Stimulated activated naive CD8-positive, alpha-beta T cell treated with anti-CD3 and anti-CD28 coated beads, Interleukin-15, amount 100 ng/mL, for 72 hours (primary cell): ENCODE measurements around the gene TPCN2.

Experiments
- ATAC-seq: fragments of 150-1000 bp; cut with Tn5 transposase; 2 replicates; pipeline ENCODE4 v1.10.0; 2021; ENCODE audit warnings: mild to moderate bottlenecking, moderate library complexity
- DNase-seq, 2 donors: peaks; one replicate each; pipeline ENCODE4 v3.0.0; 2021 to 2022
- H3K27ac Mint-ChIP-seq, 2 donors: one replicate each; pipeline ENCODE4 v1.8.0; 2022; ENCODE audit warnings: mild to moderate bottlenecking in 2 of 2, mixed read lengths in 2 of 2, moderate library complexity in 2 of 2
- H3K27me3 Mint-ChIP-seq: one replicate; pipeline ENCODE4 v1.8.0; 2022; ENCODE audit warnings: mixed read lengths
- H3K4me1 Mint-ChIP-seq: one replicate; pipeline ENCODE4 v1.8.0; 2022; ENCODE audit warnings: mild to moderate bottlenecking, mixed read lengths
- H3K4me3 Mint-ChIP-seq, 2 donors: one replicate each; pipeline ENCODE4 v1.8.0; 2022; ENCODE audit warnings: mild to moderate bottlenecking in 2 of 2, mixed read lengths in 2 of 2, moderate library complexity in 1 of 2
- H3K9me3 Mint-ChIP-seq, 2 donors: one replicate each; pipeline ENCODE4 v1.8.0; 2022; ENCODE audit warnings: mixed read lengths in 2 of 2

The TPCN2 gene

DNA sequence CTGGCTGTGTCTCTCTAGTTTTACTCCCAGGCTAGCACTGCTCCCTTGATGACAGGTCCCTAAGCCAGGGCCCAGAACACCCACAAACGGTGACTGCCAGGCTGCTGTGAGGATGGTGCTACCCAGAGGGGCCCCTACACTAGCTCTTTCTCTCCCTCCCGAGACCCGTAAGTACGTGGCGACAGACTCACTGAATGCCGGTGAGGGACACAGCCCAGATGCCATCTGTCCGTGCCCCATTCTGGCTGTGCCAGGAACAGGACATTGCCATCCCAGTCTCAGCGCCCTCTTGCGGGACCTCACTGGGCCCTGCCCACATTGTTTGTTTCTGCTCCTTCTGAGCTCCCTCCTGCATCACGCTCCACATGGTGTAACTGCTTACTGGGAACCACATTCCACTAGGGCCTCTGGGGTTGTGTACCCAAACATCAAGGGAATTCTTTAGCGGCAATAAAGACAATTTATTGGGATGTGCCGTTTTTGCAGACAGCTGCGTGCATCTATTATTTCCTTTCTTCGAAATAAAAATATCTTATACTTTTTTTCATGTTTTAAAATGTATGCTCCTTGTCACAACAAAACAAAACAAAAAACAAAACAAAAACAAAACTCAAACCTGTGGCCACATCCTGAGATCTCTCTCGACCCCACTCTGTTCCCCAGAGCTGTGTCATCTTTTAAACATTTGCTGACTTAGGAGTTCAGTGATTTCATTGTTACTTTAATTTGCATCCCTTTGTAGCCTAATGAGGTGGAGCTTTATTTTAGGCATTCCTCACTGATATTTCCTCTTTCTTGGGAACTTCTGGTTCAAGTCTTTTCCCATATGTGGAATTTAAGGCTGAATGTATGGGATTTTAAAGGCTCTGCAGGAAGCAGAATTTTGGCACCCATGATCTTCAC is 4.4 kb upstream of the TPCN2 start:
- Mint-ChIP-seq H3K27ac (no peak overlapping the region), H3K9me3 (peaks cover 0 to 8% of the 10 kb centered on the region in 2 donors), H3K27me3 (no peaks in the 10 kb centered on the region), H3K4me1 (peaks cover 33% of the 10 kb centered on the region), H3K4me3 (no peak overlapping the region)
- ATAC-seq: no peak
- no peak for DNase-seq

DNA sequence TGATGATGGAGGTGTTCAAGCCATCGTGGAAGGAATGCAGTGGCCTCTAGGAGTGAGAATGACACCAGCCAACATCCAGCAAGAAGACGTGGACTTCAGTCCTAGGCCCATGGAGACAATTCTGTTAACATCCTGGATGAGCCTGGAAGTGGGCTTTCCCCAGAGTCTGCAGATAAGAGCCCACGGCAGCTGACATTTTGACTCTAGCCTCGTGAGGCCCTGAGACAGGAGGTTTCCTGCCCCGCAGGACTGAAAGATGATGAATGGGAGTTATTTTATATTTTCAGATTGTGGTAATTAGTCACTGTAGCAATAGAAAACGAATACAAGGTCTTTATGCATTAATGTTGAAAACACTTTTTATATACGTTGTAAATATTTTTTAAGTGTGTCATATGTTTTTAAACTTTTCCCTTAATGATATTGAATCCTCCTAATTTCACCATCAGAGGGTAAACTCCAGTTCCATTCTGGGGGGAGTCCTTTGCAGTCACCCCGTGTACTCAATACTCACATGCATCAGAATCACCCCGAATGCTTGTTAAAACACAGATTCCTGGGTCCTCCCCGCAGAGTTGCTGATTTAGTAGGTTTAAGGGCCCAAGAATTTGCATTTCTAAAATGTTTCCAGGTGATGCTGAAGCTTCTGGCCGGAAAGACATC is 570 bp upstream of the TPCN2 start:
- Mint-ChIP-seq H3K4me1 (peaks cover 46% of the 10 kb centered on the region), H3K27me3 (no peaks in the 10 kb centered on the region), H3K27ac (peak overlapping the region in 1 of 2 donors; percentile 69), H3K4me3 (peak overlapping the region; percentile 74 to 91), H3K9me3 (no peaks in the 10 kb centered on the region)
- ATAC-seq (no peak), DNase-seq (no peak)

GRCh38 chr11:69049490-69049867 is 747 bp downstream of the TPCN2 start:
- Mint-ChIP-seq H3K27ac (peak overlapping the region; percentile 81 to 93), H3K9me3 (no peaks in the 10 kb centered on the region), H3K4me3 (peak overlapping the region; percentile 83 to 91), H3K4me1 (peaks cover 51% of the 10 kb centered on the region), H3K27me3 (no peaks in the 10 kb centered on the region)
- ATAC-seq (peak; percentile 2), DNase-seq (peak; percentile 25 to 28)

GRCh38 chr11:69050592-69051380 is 2.1 kb downstream of the TPCN2 start:
- Mint-ChIP-seq H3K4me3 (peak overlapping the region in 1 of 2 donors; percentile 91), H3K4me1 (peaks cover 61% of the 10 kb centered on the region), H3K27me3 (no peaks in the 10 kb centered on the region), H3K27ac (no peak overlapping the region), H3K9me3 (no peaks in the 10 kb centered on the region)
- ATAC-seq (no peak), DNase-seq (no peak)

DNA sequence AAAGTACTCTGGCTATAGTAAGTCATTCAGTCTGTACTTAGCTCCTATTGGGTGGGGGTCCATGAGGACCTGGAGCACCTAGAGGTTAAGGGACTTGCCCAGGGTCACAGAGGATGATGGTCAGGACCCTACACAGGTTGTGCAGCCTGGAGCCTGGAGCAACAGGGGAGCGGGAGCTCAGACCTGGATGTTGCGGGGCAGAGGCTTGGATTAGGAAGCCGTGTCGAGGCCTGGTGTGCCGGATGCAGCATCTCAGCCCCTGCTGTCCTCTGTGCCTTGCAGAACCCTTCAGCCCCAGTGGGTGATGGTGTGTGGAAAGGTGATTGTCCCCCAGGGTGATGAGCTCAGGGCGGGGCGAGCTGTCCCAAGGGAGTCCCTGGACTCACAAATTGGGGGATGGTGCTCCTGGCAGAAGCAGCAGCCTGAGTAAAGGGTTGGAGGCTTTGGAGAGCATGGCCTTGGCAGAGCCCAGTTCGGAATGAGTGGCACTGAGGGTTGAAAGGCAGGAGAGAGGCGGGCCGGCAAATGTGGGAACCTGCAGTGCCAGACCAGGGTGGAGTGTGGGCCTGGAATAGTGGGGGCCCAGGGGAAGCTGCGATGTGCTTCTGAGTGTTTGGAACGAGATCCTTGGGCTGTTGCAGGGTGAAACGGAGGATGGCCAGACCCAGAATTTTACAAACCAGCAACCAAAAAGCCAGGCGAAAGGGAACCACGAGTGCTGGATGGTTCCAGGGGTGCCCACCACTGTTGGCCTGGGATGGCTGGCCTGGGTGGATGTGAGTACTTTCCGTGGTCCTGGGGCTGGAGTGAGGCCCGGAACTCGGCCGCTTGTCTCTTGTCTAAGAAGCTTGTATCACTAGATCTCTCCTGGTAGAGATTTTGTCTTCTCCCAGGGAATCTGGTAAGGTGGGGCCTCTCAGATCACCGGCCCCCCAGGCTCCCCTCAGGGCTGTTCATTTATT is 2.9 kb downstream of the TPCN2 start:
- Mint-ChIP-seq H3K27ac (peak overlapping the region in 1 of 2 donors; percentile 48), H3K4me3 (no peak overlapping the region)

DNA sequence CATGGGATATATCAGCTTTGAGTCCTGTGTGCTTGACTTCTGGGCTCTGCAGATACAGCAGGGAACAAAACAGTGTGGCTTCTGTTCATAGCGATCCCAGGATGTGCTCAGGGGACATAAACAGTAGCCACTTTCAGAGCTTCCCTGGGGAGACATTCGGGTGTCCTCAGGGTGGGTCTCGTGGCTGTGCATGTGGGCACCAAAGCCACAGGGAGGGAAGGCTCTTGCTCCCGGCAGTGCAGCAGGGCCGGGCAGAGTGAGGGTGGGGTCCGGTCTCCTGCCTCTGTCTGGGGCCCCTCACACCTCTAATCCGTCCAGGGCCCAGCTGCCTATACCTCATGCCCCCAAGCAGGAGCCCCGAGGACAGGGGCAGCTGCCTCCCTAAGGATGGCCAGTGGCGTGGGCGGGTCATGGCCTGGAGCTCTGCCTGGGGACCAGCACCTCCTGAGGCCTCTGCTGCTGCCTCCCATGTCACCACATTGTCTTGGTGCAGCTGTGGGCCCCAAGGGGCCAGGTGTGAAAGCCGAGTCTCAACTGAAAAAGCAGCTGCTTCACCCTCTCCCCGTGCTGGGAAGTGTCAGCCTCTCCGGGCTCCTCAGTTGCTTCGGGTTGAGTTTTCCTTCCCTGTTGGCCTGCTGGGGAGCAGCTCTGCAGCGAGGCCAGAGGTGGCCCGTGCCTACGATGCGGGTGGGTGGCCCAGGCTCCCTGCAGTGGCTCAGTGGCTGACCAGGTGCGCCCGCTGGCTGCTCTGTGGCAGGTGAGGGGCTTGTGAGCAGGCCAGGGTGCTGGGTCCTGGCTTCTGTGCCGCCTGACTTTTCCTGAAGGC is 3.8 kb downstream of the TPCN2 start:
- no peak for ATAC-seq
- Mint-ChIP-seq H3K9me3 (no peaks in the 10 kb centered on the region), H3K4me1 (peaks cover 67% of the 10 kb centered on the region), H3K4me3 (peak overlapping the region in 1 of 2 donors; percentile 57), H3K27ac (no peak overlapping the region), H3K27me3 (no peaks in the 10 kb centered on the region)
- no peak for DNase-seq

More for the DNA sequence above, 2.9 kb downstream of the TPCN2 start:
- peaks cover 67% of the 10 kb centered on the region for H3K4me1 Mint-ChIP-seq
- H3K9me3 Mint-ChIP-seq: no peaks in the 10 kb centered on the region
- no peaks in the 10 kb centered on the region for H3K27me3 Mint-ChIP-seq
- ATAC-seq (no peak), DNase-seq (no peak)

DNA sequence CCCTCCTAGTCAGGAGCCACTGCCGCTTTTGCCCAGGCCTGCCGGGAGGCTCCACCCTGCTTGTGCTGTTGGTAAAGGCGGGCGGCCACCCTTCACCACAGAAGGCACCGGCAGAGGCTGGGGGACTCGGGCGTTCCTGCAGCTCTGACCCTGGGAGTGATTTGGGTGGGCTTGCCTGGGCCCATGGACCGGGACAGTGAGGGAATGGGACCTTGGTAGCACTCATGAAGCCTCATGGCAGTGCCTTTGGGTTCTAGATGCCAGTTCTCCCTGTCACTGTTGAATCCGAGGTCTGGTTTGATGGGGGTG is 4.4 kb downstream of the TPCN2 start:
- Mint-ChIP-seq H3K27me3 (no peaks in the 10 kb centered on the region), H3K4me3 (no peak overlapping the region), H3K4me1 (peaks cover 61% of the 10 kb centered on the region), H3K27ac (no peak overlapping the region), H3K9me3 (no peaks in the 10 kb centered on the region)
- ATAC-seq: no peak
- no peak for DNase-seq

DNA sequence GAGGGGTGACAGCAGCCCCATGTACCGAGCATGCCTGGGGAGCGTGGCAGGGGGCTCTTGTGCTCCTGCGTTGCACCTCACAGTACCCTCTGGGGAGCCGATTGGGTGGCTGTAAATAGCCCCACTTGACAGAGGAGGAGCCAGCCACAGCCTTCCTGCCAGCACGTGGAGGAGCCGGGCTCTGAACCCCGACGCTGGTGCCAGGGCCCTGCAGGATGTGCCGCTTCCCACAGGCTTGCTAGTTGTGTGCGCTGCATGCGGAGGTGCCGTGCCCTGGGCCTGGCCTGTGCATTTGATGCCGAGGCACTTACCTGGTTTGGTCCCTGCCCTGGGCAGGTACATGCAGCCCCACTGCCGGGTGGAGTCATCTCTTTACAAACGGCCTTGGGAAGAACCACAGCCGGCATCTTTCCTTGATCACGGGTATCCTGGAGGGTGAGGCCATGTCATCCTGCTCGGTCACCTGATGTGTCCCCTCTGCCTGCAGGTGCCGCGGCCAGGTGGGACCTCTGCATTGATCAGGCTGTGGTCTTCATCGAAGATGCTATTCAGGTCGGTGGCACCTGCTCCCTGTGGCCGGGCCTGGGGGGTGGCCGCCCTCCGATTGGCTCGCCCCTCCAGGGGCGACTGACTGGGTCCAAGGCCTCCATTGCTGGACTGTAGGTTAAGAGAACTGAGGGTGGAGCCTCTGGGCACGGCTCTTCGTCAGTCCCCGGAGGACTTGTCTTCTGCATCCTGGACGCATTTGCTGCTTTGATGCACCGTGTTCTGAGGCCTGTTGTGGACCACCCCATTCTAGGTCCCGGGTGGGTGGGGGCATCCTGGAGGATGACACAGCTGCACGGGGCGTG is 5.0 kb downstream of the TPCN2 start:
- Mint-ChIP-seq H3K27me3 (no peaks in the 10 kb centered on the region), H3K4me3 (no peak overlapping the region), H3K4me1 (peaks cover 56% of the 10 kb centered on the region), H3K27ac (no peak overlapping the region), H3K9me3 (no peaks in the 10 kb centered on the region)
- no peak for ATAC-seq
- no peak for DNase-seq

DNA sequence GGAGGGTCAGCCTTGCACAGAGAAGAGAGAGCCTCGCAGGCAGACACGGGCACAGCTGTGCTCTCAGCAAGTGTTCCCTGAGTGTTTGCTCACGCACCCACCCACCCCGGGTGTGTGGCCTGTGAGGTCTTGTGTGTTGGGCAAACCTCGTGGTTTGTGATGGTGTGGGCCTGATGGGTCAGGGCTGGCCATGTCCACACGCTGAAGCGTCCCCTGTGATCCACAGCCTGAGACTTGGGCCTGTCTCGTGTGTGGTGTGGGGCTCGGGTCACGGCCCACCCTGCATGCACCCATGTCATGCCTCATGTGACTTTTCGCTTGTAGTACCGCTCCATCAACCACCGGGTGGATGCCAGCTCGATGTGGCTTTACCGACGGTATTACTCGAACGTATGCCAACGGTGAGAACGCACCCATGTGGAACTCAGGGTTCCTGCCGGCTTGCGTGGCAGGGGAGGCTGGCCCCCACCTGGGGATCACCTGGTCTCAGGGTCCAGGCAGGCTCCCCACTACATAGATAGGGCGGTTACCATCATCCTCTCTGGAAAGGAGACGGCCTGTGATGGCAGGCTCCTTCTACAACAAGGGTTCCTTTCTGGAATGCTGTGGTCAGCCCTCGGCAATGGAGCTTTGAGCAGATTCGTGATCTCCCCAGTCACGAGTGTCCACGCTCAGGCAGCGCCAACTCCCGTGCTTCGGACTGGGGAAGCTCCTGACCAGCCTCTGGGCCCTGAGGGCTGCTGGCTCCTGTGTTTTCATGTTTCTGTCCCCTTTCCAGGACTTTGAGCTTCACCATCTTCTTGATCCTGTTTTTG is 5.9 kb downstream of the TPCN2 start:
- no peak overlapping the region for H3K4me3 Mint-ChIP-seq
- peaks cover 53% of the 10 kb centered on the region for H3K4me1 Mint-ChIP-seq
- H3K27me3 Mint-ChIP-seq: no peaks in the 10 kb centered on the region

DNA sequence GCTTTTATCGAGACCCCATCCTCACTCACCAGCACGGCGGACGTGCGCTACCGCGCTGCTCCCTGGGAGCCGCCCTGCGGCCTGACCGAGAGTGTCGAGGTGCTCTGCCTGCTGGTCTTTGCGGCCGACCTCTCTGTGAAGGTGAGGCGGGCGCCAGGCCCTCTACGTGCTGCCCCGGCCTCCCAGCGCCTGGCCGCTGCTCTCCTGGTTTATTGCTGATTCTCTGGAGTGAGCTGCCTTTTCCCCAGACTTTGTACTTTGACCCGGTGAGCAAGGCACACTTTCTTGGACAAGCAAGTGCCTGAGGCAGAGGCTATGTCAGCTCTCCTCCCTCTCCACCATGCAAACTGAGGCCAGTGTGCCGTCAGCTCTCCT is 6.5 kb downstream of the TPCN2 start:
- no peak overlapping the region for H3K4me3 Mint-ChIP-seq
- H3K27ac Mint-ChIP-seq: peak overlapping the region in 1 of 2 donors; percentile 55
- no peak for DNase-seq
- H3K27me3 Mint-ChIP-seq: no peaks in the 10 kb centered on the region
- H3K9me3 Mint-ChIP-seq: no peaks in the 10 kb centered on the region
- no peak for ATAC-seq
- H3K4me1 Mint-ChIP-seq: peaks cover 47% of the 10 kb centered on the region

More for the DNA sequence above, 5.9 kb downstream of the TPCN2 start:
- Mint-ChIP-seq H3K27ac (peak overlapping the region in 1 of 2 donors; percentile 39), H3K9me3 (no peaks in the 10 kb centered on the region)
- DNase-seq (no peak), ATAC-seq (no peak)

GRCh38 chr11:69055598-69056516 is 7.1 kb downstream of the TPCN2 start:
- peak in 1 of 2 donors; percentile 52 for DNase-seq
- Mint-ChIP-seq H3K4me3 (peak overlapping the region in 1 of 2 donors; percentile 25), H3K9me3 (no peaks in the 10 kb centered on the region), H3K27ac (peak overlapping the region; percentile 55 to 57), H3K4me1 (peaks cover 40% of the 10 kb centered on the region), H3K27me3 (no peaks in the 10 kb centered on the region)
- ATAC-seq: peak; percentile 77

DNA sequence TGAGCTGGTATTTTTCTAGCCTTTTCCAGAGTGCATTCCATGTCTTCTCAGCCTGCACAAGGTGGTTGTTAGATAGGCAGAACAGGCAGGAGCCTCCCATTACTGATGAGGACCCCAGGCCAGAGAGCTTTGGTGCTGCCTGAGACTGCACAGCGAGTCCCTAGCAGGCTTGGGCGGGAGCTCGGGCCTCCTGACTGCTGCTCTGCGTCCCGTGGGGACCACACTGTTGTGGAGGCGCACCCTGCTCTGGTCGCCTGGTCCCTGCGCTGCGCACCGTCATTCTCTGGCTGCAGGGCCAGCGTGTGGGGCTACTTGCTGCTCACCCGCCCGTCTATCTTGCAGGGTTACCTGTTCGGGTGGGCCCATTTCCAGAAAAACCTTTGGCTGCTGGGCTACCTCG is 8.5 kb downstream of the TPCN2 start:
- no peak overlapping the region for H3K27ac Mint-ChIP-seq
- H3K9me3 Mint-ChIP-seq: no peaks in the 10 kb centered on the region
- ATAC-seq: no peak
- no peaks in the 10 kb centered on the region for H3K27me3 Mint-ChIP-seq
- DNase-seq: no peak
- no peak overlapping the region for H3K4me3 Mint-ChIP-seq
- peaks cover 26% of the 10 kb centered on the region for H3K4me1 Mint-ChIP-seq
